GM18861 (cell line): ENCODE results near the gene MLIP.
"Not testable (repeated sequence)": the region's sequence is repeated elsewhere in the genome, so short reads cannot be mapped to it uniquely, and the experiment has no call there.

Experiments
- ATAC-seq: cut with Tn5 transposase; IDR thresholded peaks from one replicate; pipeline ENCODE4 v1.9.1; 2021; ENCODE audit not compliant: unreplicated experiment

Gene MLIP

DNA sequence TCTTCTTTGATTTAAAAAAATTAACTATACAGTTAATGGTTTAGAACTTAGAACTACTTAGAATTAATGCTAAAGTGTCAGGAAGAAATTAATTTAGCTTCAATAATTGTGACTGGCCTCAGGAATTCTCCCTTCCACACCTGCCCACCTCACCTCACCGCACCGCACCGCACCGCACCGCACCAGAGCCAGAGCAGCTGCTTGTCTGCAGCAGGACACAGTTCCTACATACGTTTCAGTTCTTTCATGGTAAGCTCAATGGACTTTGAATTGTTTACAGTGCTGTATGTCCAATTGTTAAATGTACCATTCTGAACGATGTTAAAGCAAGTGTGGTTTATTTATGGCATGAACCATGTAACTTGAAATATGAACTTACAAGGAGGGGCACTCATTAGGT lies 98.7 kb downstream of the MLIP start:
- ATAC-seq = not testable (repeated sequence)

GRCh38 chr6:54214286-54214685 lies 103.0 kb downstream of the MLIP start:
- no peak for ATAC-seq

DNA sequence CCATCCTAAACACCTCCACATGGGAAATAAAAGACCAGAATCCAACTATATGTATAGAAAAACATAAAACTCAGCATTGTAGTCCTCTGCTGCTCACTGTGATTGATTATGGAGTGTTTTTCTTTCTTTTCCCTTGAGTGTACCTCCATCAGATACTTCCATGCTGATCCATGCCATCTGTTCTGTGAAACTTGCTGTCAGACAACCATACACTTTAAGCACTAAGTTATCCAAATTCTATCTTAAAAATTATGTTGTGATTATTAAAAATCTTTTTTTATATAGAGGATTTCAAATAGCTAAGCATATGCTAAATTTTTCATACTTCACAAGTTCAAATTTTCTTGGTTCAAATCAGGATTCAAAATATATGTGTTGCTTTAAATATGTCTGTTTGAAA lies 105.1 kb downstream of the MLIP start:
- ATAC-seq = no peak

- ATAC-seq = no peak
Observed at GRCh38 chr6:54217018-54217417, 105.8 kb downstream of the MLIP start.

GRCh38 chr6:54222217-54222616 lies 111.0 kb downstream of the MLIP start:
- no peak for ATAC-seq

GRCh38 chr6:54232703-54233102 lies 121.5 kb downstream of the MLIP start:
- ATAC-seq = no peak

DNA sequence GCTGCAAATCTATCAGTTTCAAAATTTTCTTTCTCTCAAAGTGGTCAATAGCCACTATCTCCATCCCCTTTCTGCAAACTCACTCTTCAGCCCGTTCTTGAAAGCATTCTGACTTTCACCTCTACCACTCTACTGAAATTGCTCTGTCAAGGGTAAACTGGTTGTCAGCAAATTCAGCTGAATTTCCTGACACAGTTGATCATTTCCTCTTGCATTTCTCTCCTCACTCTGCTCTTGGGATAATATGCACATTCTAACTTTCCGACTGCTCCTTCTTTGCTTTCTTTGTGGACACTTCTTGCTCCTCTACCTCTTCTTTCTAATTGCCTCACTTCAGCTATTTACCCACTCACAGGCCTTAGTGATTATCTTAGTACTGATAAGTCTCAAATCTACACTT lies 123.3 kb downstream of the MLIP start:
- ATAC-seq = no peak

DNA sequence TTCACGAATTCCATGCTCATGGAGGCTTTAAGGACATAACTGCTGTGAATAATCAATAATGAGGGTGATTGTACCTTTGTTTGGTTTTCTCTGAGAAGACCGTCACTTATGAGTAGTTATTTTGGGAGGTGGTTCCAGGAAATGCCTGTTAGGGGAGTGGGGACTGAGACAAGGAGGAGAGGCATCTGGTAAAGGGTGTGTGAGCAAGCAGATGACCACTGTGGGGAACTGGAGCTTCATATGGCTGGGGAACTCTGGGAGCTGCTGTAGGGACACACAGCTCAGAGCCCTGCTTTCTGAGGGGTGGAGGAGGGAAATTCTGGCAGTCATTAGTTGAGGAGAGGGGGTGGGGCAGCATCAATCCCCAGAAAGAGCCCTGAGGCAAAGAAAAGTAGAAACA lies 125.7 kb downstream of the MLIP start:
- ATAC-seq = no peak

- no peak for ATAC-seq
Observed at GRCh38 chr6:54238396-54238795, 127.2 kb downstream of the MLIP start.

DNA sequence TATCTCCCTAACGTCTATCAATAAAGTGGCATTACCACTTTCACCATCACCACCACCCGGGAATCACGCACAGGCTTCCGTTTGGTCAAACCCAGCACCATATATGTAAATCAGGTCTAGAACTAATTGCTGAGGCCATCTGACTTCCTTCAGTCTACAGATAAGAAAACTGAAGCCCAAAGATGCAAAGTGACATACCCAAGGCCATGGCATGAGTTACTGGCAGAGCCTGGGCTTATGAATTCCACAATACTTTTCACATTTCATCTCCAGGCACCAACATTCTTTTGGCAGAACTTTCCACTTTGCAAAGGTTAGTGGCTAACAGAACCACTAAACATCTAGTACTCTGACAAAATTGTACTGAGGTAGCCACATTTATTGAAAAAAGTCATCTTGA lies 132.5 kb downstream of the MLIP start:
- ATAC-seq = no peak

GRCh38 chr6:54244430-54244829 lies 133.2 kb downstream of the MLIP start:
- ATAC-seq = peak; percentile 34

GRCh38 chr6:54245265-54245664 lies 134.0 kb downstream of the MLIP start:
- no peak for ATAC-seq

DNA sequence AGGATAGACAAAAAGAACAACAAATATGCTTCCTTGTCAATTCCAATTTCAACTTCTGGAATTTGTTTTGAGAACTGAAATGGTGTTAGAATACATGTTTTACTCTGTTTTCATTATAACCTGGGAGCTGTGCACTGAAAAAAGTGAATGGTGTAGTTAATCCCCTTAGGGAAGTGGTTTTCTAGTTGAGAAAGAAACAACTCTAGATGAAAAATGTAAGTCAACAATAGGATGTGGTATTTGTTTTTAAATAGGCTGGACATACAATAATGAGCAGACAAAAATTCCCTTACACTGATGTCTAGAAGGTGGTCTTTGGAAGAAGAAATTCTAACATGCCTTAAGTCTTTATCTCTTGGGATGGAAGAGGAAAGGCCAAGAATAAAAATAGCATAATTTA lies 137.1 kb downstream of the MLIP start:
- no peak for ATAC-seq

DNA sequence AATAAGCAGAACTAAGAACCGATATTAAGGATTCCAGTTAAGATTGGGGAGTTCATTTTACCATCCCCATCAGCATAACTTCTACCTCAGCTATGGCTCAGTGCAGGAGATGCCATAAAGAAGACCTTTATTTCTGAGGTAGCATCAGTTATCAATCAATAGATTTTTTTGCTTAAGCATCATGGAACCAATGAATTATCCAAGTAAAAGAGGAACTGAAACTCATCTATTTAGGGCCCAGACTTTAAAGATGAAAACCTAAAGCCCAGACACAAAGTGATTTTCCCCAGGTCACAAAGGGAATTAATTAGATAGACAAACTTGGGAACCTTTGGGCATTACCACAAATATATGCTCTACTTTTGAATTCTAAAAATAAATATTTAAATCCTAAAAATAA lies 137.8 kb downstream of the MLIP start:
- peak; percentile 41 for ATAC-seq

GRCh38 chr6:54249812-54250211 lies 138.6 kb downstream of the MLIP start:
- not testable (repeated sequence) for ATAC-seq

DNA sequence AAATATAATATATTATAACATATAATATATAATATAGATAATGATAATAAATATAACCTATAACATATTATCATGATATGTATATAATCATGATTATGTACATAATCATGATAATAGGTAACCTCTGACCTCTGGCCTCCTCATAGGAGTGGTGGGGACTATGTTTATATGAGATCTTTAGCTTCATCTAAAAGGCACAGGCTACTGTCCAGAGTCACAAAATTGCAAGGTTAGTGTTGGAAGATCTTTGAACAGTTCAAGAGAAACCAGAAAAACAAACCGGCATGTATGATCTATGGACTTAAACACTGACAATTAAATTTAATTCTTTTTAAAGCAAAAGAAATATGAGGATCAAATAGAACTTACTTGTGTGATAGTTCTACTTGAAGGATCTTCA lies 141.3 kb downstream of the MLIP start:
- no peak for ATAC-seq

DNA sequence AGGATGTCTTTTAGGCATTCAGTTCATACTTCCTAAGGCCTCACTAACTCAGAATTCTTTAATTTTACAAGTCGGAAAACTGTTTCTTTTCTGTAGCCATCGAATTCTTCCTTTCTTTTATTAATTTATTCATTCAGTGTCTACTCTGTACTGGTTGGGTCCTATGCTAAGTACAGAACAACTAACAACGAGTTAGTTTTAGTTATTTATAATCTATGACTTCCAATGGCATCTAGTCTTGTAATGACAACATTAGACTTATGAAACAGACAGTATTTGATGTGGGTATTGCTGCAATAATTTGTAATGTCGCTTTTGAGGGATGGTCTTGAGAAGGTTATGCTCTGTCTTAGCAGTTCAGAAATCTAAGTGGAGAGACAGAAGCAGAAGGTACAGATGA lies 141.7 kb downstream of the MLIP start:
- ATAC-seq = no peak

- ATAC-seq = no peak
Observed at GRCh38 chr6:54254886-54255285, 143.6 kb downstream of the MLIP start.

DNA sequence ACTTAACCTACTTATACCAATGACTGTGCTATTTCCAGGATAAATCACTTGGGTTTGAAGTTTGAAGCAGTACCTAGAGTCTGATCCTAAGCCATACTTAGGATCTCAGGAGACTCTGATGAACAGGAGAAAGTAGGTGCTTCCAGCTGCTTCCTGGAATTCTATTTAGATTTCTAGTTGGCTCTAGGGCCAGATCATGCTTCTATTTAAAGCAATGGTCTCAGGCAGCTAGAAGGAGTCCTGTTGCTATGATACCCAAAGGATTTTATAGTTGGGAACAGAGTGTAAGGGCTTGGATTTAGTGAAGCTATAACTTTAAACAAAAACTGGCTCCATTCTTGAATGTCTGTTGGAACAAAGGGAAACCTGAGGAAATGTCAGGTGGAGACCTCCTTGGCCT lies 144.6 kb downstream of the MLIP start:
- no peak for ATAC-seq

GRCh38 chr6:54260025-54260424 lies 148.8 kb downstream of the MLIP start:
- no peak for ATAC-seq

- no peak for ATAC-seq
Observed at GRCh38 chr6:54262499-54262898, 151.3 kb downstream of the MLIP start.

DNA sequence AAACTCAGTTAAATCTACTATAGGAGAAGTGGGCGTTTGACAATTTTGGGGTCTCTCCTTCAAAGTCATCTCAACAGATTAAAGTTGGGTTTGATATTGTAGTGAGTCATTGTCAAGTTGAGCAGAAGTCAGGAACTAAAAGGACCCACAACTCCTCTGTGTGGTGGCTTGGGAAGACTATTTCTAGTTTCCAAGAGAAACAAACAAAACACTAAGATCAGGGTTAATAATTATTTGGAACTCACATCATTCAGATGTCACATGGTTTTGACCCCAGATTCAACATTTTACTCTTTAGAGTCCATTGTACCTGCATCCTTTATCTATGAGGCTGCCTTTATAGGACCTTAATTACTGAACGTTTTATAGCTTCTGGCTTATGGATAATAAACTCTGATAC lies 151.7 kb downstream of the MLIP start:
- no peak for ATAC-seq

- no peak for ATAC-seq
Observed at GRCh38 chr6:54264581-54265272, 153.5 kb downstream of the MLIP start.
